Activated naive CD4-positive, alpha-beta T cell treated with anti-CD3 and anti-CD28 coated beads for 36 hours (primary cell): ENCODE measurements around the gene GPR160. TPM values are rescaled to one million over a fixed set of nuclear protein-coding genes. Genes with fewer than 3 reads are reported as not detected.

Source experiments
- CTCF ChIA-PET: fragments of 350-600 bp; sonication (Branson Sonifier 250); formaldehyde crosslinking; loops from one replicate; lab custom pipeline; 2021; ENCODE audit warnings: antibody characterized with exemption; lab: Charles Lee
- DNase-seq: peaks from one replicate; pipeline ENCODE4 v3.0.0-alpha.2; 2020
- H3K27ac Mint-ChIP-seq: one replicate; pipeline ENCODE4 v1.8.0; 2021; ENCODE audit warnings: mild to moderate bottlenecking, mixed read lengths
- H3K27me3 Mint-ChIP-seq: one replicate; pipeline ENCODE4 v1.8.0; 2021; ENCODE audit warnings: low read depth, mixed read lengths
- H3K36me3 Mint-ChIP-seq: one replicate; pipeline ENCODE4 v1.8.0; 2021; ENCODE audit warnings: low read depth, mixed read lengths
- H3K4me1 Mint-ChIP-seq: one replicate; pipeline ENCODE4 v1.8.0; 2021; ENCODE audit warnings: low read depth, mixed read lengths
- H3K4me3 Mint-ChIP-seq: one replicate; pipeline ENCODE4 v1.8.0; 2021; ENCODE audit warnings: mild to moderate bottlenecking, moderate library complexity, mixed read lengths
- H3K9me3 Mint-ChIP-seq: one replicate; pipeline ENCODE4 v1.8.0; 2021; ENCODE audit warnings: mixed read lengths
- intact Hi-C: fragments of 100-400 bp; cut with micrococcal nuclease; formaldehyde crosslinking; loops from one replicate; pipeline ENCODE4 v1.15.1; 2023
- total RNA-seq, 2 experiments: library from RNA; stranded (reverse); gene quantifications; one replicate each; pipeline ENCODE4 v1.2.3, GENCODE V29; 2021

Gene GPR160
- total RNA-seq, 2 experiments from 2014 or later, result 10.3 TPM

DNA sequence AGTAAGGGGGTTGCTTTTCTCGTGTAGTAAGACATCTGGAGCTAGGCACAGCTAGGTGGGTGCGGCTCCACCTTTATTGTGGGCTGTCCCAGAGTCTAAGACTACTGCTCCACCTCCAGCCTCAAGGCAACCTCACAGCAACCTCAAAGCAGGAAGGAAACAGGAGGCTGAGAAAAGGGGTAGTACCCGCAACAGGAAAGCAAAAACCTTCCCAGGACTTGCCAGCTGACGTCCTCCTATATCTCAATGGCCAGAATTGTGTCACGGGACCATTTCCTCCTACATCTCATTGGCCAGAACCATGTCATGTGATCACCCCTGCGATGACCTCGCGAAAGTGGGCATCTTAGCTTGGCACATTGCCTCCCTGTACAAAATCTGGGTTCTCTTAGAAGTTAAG lies 4.3 kb upstream of the GPR160 start:
- Mint-ChIP-seq H3K4me1 (peaks cover 36% of the 10 kb centered on the region), H3K27ac (peak overlapping the region; percentile 57), H3K27me3 (no peaks in the 10 kb centered on the region), H3K4me3 (peak overlapping the region; percentile 14), H3K9me3 (no peaks in the 10 kb centered on the region), H3K36me3 (no peaks in the 10 kb centered on the region)
- peak; percentile 78 for DNase-seq
- CTCF ChIA-PET, result interaction anchor here (1.2 to 1.8 kb wide), 3 partner anchors 13 to 171 kb away, joined by 3 to 5 read pairs (median 4); no protein-coding TSS in a partner anchor
- intact Hi-C loops, result loop anchor here (1.0 to 2.0 kb wide), 3 partner anchors 34 to 220 kb away; partner anchors contain the start of gene SEC62

DNA sequence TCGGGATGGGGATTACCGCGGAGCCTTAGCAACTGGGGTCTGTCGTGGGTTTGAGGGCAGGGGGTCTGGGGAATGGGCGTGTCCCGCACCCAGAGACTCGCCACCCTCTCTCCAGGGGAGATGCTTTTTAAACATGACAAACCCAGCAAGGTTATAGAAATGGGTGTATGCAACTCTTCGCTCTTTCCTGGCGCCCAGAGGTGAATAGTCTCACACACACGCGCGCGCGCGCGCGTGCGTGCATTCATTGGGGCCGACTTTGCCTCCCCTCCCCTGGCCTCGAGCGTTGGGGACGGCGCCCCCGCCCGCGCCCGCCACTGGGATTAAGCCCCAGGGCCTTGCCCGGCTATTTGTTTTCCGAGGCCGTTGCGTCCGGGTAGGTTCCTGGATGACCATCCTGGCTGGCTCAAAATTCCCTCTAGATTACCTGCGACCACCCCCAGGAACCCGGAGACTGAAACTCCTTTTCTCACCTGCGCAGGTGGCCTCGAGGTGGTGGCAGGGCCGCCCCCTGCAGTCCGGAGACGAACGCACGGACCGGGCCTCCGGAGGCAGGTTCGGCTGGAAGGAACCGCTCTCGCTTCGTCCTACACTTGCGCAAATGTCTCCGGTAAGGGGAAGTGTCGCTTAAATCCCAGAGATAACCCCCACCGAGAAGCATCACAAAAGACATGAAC lies 777 bp downstream of the GPR160 start:
- intact Hi-C loops, result loop anchor here (1.0 to 5.0 kb wide), 4 partner anchors 143 to 774 kb away; partner anchors contain the start of gene PHC3
- no peak overlapping the region for H3K27ac Mint-ChIP-seq

DNA sequence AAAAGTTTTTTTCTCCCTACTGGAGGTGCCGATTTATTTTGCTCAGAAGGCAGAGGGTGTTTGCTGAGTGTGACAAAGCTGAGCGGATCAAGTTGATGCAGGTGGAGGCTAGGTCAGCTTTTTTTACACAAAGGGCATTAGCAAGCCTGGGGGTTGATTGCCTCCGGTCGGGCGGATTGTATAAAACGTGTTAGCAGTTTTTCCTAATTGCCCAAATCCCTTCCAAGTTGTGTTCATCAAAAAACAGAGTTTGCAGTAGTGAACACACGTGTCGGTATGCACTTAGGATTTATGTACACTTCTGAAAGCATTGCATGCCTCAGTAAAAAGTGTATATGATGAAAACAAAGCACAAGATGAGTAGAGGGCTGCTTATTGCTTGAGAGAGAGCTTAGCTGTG lies 2.6 kb downstream of the GPR160 start:
- CTCF ChIA-PET, result interaction anchor here (0.6 to 2.1 kb wide), 5 partner anchors 13 to 278 kb away, joined by 3 to 5 read pairs (median 3); no protein-coding TSS in a partner anchor
- Mint-ChIP-seq H3K36me3 (no peaks in the 10 kb centered on the region), H3K4me1 (peaks cover 17% of the 10 kb centered on the region), H3K27me3 (no peaks in the 10 kb centered on the region), H3K9me3 (no peaks in the 10 kb centered on the region), H3K4me3 (no peak overlapping the region), H3K27ac (no peak overlapping the region)
- intact Hi-C loops, result no loop called here
- no peak for DNase-seq

More for the DNA sequence above, 777 bp downstream of the GPR160 start:
- Mint-ChIP-seq H3K27me3 (no peaks in the 10 kb centered on the region), H3K4me1 (peaks cover 16% of the 10 kb centered on the region), H3K36me3 (no peaks in the 10 kb centered on the region), H3K4me3 (peak overlapping the region; percentile 84), H3K9me3 (no peaks in the 10 kb centered on the region)
- peak; percentile 48 for DNase-seq
- CTCF ChIA-PET, result interaction anchor here (0.8 to 2.1 kb wide), 5 partner anchors 14 to 71 kb away, joined by 4 to 8 read pairs (median 5); no protein-coding TSS in a partner anchor

DNA sequence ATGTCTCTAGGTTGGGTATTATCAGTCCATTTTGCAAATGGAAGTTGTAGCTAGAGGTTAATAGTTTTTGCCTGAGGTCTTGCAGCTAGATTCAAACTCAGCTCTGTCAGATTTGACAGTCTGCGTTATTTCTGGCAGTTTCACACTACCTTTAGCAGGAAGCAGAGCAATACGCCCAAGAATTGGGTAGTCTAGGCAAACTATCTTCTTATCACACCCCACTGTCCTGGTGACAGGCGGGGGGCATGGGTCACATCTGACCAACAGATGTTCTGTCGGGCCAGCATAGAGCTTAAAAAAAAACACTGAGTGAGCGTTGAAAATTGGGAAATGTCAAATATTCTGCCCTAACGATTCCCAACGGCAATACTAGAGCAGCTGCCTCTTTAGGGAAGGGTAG lies 5.7 kb downstream of the GPR160 start:
- intact Hi-C loops, result no loop called here
- no peak for DNase-seq
- Mint-ChIP-seq H3K27ac (no peak overlapping the region), H3K36me3 (no peaks in the 10 kb centered on the region), H3K9me3 (no peaks in the 10 kb centered on the region), H3K27me3 (no peaks in the 10 kb centered on the region), H3K4me3 (no peak overlapping the region), H3K4me1 (peaks cover 24% of the 10 kb centered on the region)
- CTCF ChIA-PET, result interaction anchor here (2.5 kb wide), 1 partner anchor 10 kb away, joined by 18 read pairs; no protein-coding TSS in a partner anchor

DNA sequence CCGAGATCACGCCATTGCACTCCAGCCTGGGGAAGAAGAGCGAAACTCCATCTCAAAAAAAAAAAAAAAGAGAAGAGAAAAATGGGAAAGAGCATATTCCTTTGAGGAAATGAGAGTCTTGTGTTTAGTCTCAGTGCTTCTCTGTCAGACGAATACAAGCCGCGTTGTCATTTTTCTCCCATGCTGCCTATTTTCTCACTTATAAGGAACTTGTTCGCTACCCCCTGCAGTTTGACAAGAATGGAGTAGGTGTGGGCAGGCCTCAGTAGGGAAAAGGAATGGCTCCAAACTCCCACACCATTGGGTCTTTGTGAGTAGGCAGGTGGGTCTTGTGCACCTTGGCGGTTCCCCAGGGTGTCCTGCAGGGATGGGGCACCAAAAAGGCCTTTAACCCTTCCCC lies 6.5 kb downstream of the GPR160 start:
- Mint-ChIP-seq H3K9me3 (no peaks in the 10 kb centered on the region), H3K27me3 (no peaks in the 10 kb centered on the region), H3K4me3 (no peak overlapping the region), H3K4me1 (peaks cover 22% of the 10 kb centered on the region), H3K36me3 (no peaks in the 10 kb centered on the region), H3K27ac (no peak overlapping the region)
- CTCF ChIA-PET, result interaction anchor here (1.4 to 2.5 kb wide), 2 partner anchors 9 to 10 kb away, joined by 9 to 18 read pairs; no protein-coding TSS in a partner anchor
- intact Hi-C loops, result no loop called here
- DNase-seq, result no peak

DNA sequence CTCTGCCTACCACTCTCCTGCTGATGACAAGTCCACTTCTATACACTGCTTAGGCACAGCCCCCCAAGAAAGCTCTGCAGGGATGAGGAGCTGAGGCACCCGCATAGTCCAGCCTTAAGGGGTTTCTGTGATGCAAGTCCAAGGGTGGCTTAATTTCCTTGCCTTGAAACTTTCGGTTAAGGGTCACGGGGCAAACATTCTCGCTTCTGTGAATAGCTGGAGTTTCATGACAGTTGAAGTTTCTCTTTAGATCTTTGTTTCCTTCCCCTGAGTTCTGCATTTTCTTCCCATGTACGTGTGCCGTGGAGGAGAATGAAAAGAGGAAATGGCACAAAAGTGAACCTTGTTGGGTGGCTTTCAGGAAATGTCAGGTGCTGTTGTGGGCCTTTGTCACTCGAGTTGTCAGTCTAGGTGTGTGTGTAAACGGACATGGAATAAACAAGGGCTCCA lies 7.0 kb downstream of the GPR160 start:
- Mint-ChIP-seq H3K36me3 (no peaks in the 10 kb centered on the region), H3K4me1 (peaks cover 21% of the 10 kb centered on the region), H3K27ac (peak overlapping the region; percentile 80), H3K9me3 (no peaks in the 10 kb centered on the region), H3K27me3 (no peaks in the 10 kb centered on the region), H3K4me3 (peak overlapping the region; percentile 37)
- no peak for DNase-seq
- intact Hi-C loops, result no loop called here
- CTCF ChIA-PET, result interaction anchor here (0.6 to 1.4 kb wide), 2 partner anchors 9 to 281 kb away, joined by 4 to 9 read pairs; no protein-coding TSS in a partner anchor

DNA sequence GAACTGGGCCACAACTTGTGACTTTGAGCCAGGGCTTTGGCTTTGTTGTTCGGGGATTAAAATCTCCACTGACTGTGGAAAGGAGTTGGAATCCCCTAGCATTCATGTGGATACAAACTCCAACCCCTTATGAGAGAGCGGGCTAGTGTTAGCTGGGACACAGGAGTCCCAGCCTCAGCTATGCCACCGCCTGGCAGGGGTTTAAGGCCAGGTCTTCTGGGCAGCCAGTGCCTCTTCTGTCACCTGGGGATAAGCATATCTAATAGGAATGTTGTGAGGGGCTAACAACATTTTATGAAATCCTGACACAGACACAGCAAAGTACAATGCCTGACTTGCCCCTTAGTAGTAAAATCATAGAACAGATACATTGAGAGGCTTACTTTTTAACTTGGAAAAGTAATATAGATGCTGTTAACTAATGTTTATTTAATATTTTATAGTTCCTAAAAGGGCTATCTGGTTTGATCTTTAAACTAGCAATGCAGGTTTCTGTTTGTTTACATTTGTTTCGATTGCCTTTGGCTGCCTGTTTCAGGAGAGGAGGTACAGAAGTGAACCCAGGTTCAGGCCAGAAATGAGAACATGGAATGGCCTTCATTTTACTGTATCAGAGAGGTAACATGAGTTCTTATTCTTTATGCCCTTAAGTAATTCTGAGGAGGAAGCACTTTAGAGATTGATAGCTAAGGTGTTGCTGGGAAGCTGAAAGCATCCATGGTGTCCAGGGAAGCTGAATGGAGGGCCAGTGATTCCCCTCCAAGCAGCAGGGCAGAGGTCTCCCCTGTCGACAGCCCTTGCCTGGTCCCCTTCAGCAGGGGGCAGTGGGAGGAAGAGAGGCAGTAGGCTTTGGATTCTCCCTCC lies 8.7 kb downstream of the GPR160 start:
- no peaks in the 10 kb centered on the region for H3K36me3 Mint-ChIP-seq
- no peak for DNase-seq
- H3K9me3 Mint-ChIP-seq, result no peaks in the 10 kb centered on the region
- no peak overlapping the region for H3K4me3 Mint-ChIP-seq
- peaks cover 19% of the 10 kb centered on the region for H3K4me1 Mint-ChIP-seq
- CTCF ChIA-PET, result interaction anchor here (0.6 kb wide), 1 partner anchor 118 kb away, joined by 3 read pairs; no protein-coding TSS in a partner anchor
- H3K27ac Mint-ChIP-seq, result no peak overlapping the region
- intact Hi-C loops, result no loop called here
- no peaks in the 10 kb centered on the region for H3K27me3 Mint-ChIP-seq

DNA sequence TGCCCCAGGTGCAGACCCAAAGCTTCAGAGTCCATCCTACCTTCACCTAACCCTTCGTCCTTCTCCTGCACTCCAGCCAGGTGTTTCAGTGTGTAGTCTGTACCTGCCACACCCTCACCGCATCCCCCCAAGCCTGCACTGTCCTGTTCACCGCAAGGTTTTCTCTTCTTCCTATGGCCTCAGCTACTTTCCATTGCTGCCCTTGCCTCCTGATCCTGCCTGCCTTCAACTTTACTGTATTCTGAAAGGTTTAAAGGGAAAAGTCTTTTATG lies 9.3 kb downstream of the GPR160 start:
- Mint-ChIP-seq H3K4me1 (peaks cover 17% of the 10 kb centered on the region), H3K4me3 (no peak overlapping the region), H3K27ac (no peak overlapping the region), H3K36me3 (no peaks in the 10 kb centered on the region), H3K27me3 (no peaks in the 10 kb centered on the region), H3K9me3 (no peaks in the 10 kb centered on the region)
- intact Hi-C loops, result no loop called here
- DNase-seq, result no peak
- CTCF ChIA-PET, result interaction anchor here (0.6 kb wide), 1 partner anchor 117 kb away, joined by 3 read pairs; no protein-coding TSS in a partner anchor

DNA sequence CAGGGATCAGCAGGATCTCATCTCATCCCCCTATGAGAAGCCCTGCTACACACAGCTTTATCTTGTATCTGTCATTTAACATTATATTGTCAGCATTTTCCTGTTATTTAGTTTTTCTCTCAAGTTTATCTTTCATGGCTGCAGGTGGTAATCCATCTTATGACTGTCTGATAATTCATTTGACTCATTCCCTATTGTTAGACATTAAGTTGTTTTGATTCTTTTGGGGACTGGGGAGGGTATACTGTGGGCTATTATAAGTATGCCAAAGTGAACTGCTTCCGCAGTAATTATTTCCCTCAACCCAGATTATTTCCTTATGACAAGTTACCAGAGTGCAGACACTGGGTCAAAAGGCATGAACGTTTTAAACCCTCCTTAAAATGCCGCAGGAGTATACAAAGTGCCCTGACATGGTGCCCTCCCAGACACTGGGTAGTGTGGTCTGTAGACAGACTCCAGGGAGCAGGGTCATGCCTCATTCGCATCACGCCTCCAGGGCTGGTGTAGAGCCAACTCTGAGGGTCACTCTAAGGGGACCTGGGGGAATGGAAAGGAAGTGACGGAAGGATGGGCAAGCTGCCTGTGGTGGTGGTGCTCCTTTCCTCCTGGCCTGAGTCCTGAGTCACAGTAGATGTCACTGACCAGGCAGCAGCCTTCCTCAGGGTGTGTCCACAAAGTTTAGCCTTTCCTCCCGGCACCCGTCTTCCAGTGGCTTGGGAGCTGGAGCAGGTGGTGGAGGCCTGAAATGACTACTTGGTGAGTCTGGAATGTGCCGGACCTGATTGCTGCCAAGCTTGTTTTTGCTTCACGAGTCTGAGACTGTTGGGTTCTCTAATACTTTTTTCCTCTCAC lies 11.6 kb downstream of the GPR160 start:
- Mint-ChIP-seq H3K4me1 (peaks cover 21% of the 10 kb centered on the region), H3K9me3 (no peaks in the 10 kb centered on the region), H3K27me3 (no peaks in the 10 kb centered on the region), H3K27ac (no peak overlapping the region), H3K4me3 (no peak overlapping the region), H3K36me3 (no peaks in the 10 kb centered on the region)
- CTCF ChIA-PET, result interaction anchor here (0.6 to 0.7 kb wide), 2 partner anchors 44 to 361 kb away, joined by 5 to 6 read pairs; no protein-coding TSS in a partner anchor
- no peak for DNase-seq
- intact Hi-C loops, result no loop called here

DNA sequence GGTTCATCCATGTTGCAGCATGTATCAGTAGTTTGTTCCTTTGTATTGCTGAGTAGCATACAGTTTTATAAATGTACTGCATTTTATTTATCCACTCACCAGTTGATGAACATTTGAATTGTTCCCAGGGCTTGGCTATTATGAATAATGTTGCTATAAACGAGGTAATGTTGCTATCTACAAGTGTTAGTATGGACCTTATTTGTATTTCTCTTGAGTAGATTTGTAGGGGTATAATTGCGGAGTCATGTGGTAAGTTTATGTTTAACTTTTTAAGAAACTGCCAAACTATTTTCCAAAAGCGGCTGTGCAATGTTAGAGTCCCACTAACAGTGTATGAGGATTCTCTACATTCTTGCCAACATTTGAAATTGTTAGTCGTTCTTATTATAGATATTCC lies 13.0 kb downstream of the GPR160 start:
- H3K4me3 Mint-ChIP-seq, result no peak overlapping the region
- H3K9me3 Mint-ChIP-seq, result no peaks in the 10 kb centered on the region
- no peak for DNase-seq
- no peak overlapping the region for H3K27ac Mint-ChIP-seq
- CTCF ChIA-PET, result no interaction called here
- H3K36me3 Mint-ChIP-seq, result no peaks in the 10 kb centered on the region
- no peaks in the 10 kb centered on the region for H3K27me3 Mint-ChIP-seq
- intact Hi-C loops, result no loop called here
- H3K4me1 Mint-ChIP-seq, result peaks cover 25% of the 10 kb centered on the region

DNA sequence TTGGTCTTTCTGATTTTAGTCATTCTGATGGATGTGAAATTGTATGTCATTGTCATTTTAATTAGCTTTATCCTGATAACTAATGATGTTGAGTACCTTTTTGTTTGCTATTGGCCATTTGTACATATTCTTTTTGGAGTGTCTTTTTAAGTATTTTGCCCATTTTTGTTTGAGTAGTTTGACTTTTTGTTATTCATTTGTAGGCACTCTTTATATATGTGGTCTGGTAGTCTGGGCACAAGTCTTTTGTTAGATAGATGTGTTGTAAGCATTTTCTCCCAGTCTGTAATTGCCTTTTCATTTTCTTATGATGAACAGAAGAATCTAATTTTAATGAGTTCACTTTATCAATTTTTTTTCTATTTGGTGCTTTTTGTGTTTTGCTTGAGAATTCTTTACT lies 14.6 kb downstream of the GPR160 start:
- DNase-seq, result no peak
- Mint-ChIP-seq H3K27me3 (no peaks in the 10 kb centered on the region), H3K4me1 (peaks cover 36% of the 10 kb centered on the region), H3K27ac (no peak overlapping the region), H3K36me3 (no peaks in the 10 kb centered on the region), H3K4me3 (no peak overlapping the region), H3K9me3 (no peaks in the 10 kb centered on the region)
- CTCF ChIA-PET, result interaction anchor here (0.6 to 2.6 kb wide), 6 partner anchors 10 to 187 kb away, joined by 3 to 18 read pairs (median 4); partner anchors contain the start of gene GPR160
- intact Hi-C loops, result no loop called here
